Myocyte (in vitro differentiated cells): ENCODE data around the gene GEMIN4. TPM values are rescaled to one million over a fixed set of nuclear protein-coding genes. Genes with fewer than 3 reads are reported as not detected.
"Not testable (repeated sequence)": the region's sequence is repeated elsewhere in the genome, so short reads cannot be mapped to it uniquely, and the experiment has no call there.

ENCODE experiments used
- DNase-seq: peaks from one replicate; pipeline ENCODE4 v3.0.0-alpha.2; 2012; ENCODE audit warnings: low read depth
- total RNA-seq: library from RNA; depleted of rRNA; stranded (reverse); fragments of >200 nt; gene quantifications from 2 replicates; pipeline ENCODE4 v1.2.3, GENCODE V29; 2014

The GEMIN4 gene
- total RNA-seq, 1 donor from 2014 or later = 11.4 TPM

GRCh38 chr17:704111-704864 lies 47.8 kb downstream of the GEMIN4 start:
- no peak for DNase-seq

GRCh38 chr17:703081-703875 lies 48.8 kb downstream of the GEMIN4 start:
- DNase-seq = no peak

- peak; percentile 49 for DNase-seq
Observed at GRCh38 chr17:700504-701094, 51.5 kb downstream of the GEMIN4 start.

- DNase-seq = no peak
Observed at GRCh38 chr17:699345-699744, 52.7 kb downstream of the GEMIN4 start.

GRCh38 chr17:698096-698495 lies 54.0 kb downstream of the GEMIN4 start:
- not testable (repeated sequence) for DNase-seq

- DNase-seq = no peak
Observed at GRCh38 chr17:697682-698081, 54.4 kb downstream of the GEMIN4 start.

GRCh38 chr17:696369-696768 lies 55.7 kb downstream of the GEMIN4 start:
- no peak for DNase-seq

Other genes with a start within 250 kb of the GEMIN4 start
- gene VPS53, start 37.4 kb downstream of the GEMIN4 start, total RNA-seq = 10.6 and 10.8 TPM in 2 replicates
- 10.2 and 11.3 TPM in 2 replicates for gene TLCD3A, start 19.7 kb downstream of the GEMIN4 start, total RNA-seq
- gene GLOD4, start 30.0 kb upstream of the GEMIN4 start, total RNA-seq = 89.4 and 103 TPM in 2 replicates
- 32.8 and 34.7 TPM in 2 replicates for gene MRM3, start 30.1 kb upstream of the GEMIN4 start, total RNA-seq
- gene NXN, start 227.5 kb upstream of the GEMIN4 start, total RNA-seq = 9.6 and 17.2 TPM in 2 replicates
- 35.8 and 36.7 TPM in 2 replicates for gene TIMM22, start 244.9 kb upstream of the GEMIN4 start, total RNA-seq